GM12878 (cell line): ENCODE results near the gene PCDHB9. TPM values are rescaled to one million over a fixed set of nuclear protein-coding genes. Genes with fewer than 3 reads are reported as not detected.
"Not testable (repeated sequence)": the region's sequence is repeated elsewhere in the genome, so short reads cannot be mapped to it uniquely, and the experiment has no call there.

Experiments used
- ATAC-seq: fragments of 200-7000 bp; cut with Tn5 transposase; 3 replicates; pipeline ENCODE4 v1.9.1; 2020; ENCODE audit warnings: mild to moderate bottlenecking, moderate library complexity
- BruUV-seq: library from RNA; stranded (reverse); fragments of 400-500 nt; replicated peaks from 2 replicates; lab custom pipeline; 2021; lab: Mats Ljungman, UMichigan
- CTCF ChIA-PET: fragments of 300-600 bp; sonication (Branson Sonifier 250); formaldehyde crosslinking; extraction: SDS; loops from one replicate; lab custom pipeline; 2021; ENCODE audit warnings: inconsistent platforms; lab: Yijun Ruan, JAX
- POLR2A ChIA-PET: fragments of 350-600 bp; formaldehyde crosslinking; extraction: SDS; loops from one replicate; lab custom pipeline; 2021; ENCODE audit warnings: inconsistent platforms; lab: Charles Lee
- RAD21 ChIA-PET: fragments of 300-600 bp; sonication (Branson Sonifier 250); formaldehyde crosslinking; loops from one replicate; lab custom pipeline; 2023; ENCODE audit warnings: antibody characterized with exemption; ENCODE audit not compliant: unreplicated experiment; lab: Charles Lee
- SMC1A ChIA-PET: fragments of 300-600 bp; sonication (Branson Sonifier 250); formaldehyde crosslinking; loops from one replicate; lab custom pipeline; 2023; ENCODE audit not compliant: unreplicated experiment, uncharacterized antibody; lab: Charles Lee
- DNase-seq: peaks from one replicate; pipeline ENCODE4 v3.0.0-alpha.2; 2011; ENCODE audit warnings: low read depth, low spot score
- FAIRE-seq: peaks from 3 replicates; lab custom pipeline; 2011; peaks lifted over from hg19 to GRCh38; lab: Jason Lieb, UNC
- H2AFZ ChIP-seq: 2 replicates; pipeline ENCODE4 v1.6.0; 2011; ENCODE audit warnings: low read depth, low read length, control low read depth; ENCODE audit not compliant: control insufficient read depth
- H3K27ac ChIP-seq: 2 replicates; pipeline ENCODE4 v1.5.1; 2011; ENCODE audit warnings: control low read depth; ENCODE audit not compliant: control insufficient read depth, insufficient read depth
- H3K27me3 ChIP-seq, 2 experiments: replicated peaks in 1 of 2; 2 replicates each; pipeline versions ENCODE4 v1.6.0 to v1.6.1; 2011; ENCODE audit warnings: low read length in 1 of 2; ENCODE audit not compliant: control insufficient read depth in 2 of 2, insufficient read depth in 2 of 2
- H3K36me3 ChIP-seq, 2 experiments: 2 replicates each; pipeline ENCODE4 v1.5.1; 2011; ENCODE audit warnings: low read length in 1 of 2; ENCODE audit not compliant: control insufficient read depth in 2 of 2, insufficient read depth in 2 of 2
- H3K4me1 ChIP-seq: 2 replicates; pipeline ENCODE4 v1.6.1; 2011; ENCODE audit warnings: mild to moderate bottlenecking, low read length, moderate library complexity, mixed read lengths; ENCODE audit not compliant: control insufficient read depth, insufficient read depth
- H3K4me2 ChIP-seq: 2 replicates; pipeline ENCODE4 v1.6.0; 2011; ENCODE audit warnings: control low read depth; ENCODE audit not compliant: control insufficient read depth, insufficient read depth
- H3K4me3 ChIP-seq: fragments of 200-600 bp; sonication (generic); 2 replicates; pipeline ENCODE4 v1.5.1; 2016
- H3K79me2 ChIP-seq: 2 replicates; pipeline ENCODE4 v1.6.0; 2011; ENCODE audit warnings: low read length; ENCODE audit not compliant: control insufficient read depth, insufficient read depth
- H3K9ac ChIP-seq: 2 replicates; pipeline ENCODE4 v1.8.0; 2011; ENCODE audit warnings: low read length, control low read depth, mixed read lengths; ENCODE audit not compliant: control insufficient read depth, insufficient read depth
- H3K9me3 ChIP-seq: replicated peaks from 3 replicates; pipeline ENCODE4 v1.5.1; 2011; ENCODE audit warnings: mild to moderate bottlenecking, low read length; ENCODE audit not compliant: control insufficient read depth, insufficient read depth
- H4K20me1 ChIP-seq: 2 replicates; pipeline ENCODE4 v1.6.0; 2011; ENCODE audit not compliant: control insufficient read depth, insufficient read depth
- CTCF ChIP-seq, 3 experiments: IDR thresholded peaks in 2 of 3; conservative IDR thresholded peaks in 1 of 3; 2 replicates each; pipeline ENCODE4 v1.5.1; 2011; ENCODE audit warnings: low read depth in 3 of 3, low read length in 3 of 3, mild to moderate bottlenecking in 3 of 3, control low read depth in 2 of 3, moderate library complexity in 2 of 3, inconsistent platforms in 1 of 3, mixed read lengths in 1 of 3; ENCODE audit not compliant: control insufficient read depth in 2 of 3, insufficient read depth in 1 of 3; ENCODE audit errors: extremely low read depth in 1 of 3
- RAD21 ChIP-seq: IDR thresholded peaks from 2 replicates; pipeline ENCODE4 v1.6.1; 2011; ENCODE audit warnings: mild to moderate bottlenecking, low read depth, low read length, moderate library complexity; ENCODE audit not compliant: insufficient read depth
- WGBS: methylation state at CpG from one replicate; pipeline ENCODE4 v1.1.6; 2016; ENCODE audit warnings: low lambda C conversion rate; ENCODE audit not compliant: insufficient replicate concordance, insufficient coverage; ENCODE audit errors: missing lambda C conversion rate; 5-methylcytosine and 5-hydroxymethylcytosine counted together
- in situ Hi-C: fragments of 300-500 bp; cut with MboI; formaldehyde crosslinking; loops from 9 replicates; pipeline ENCODE4 v1.14.3; 2018; ENCODE audit warnings: mixed read lengths
- intact Hi-C: fragments of 100-400 bp; cut with micrococcal nuclease; formaldehyde crosslinking; loops from one replicate; pipeline ENCODE4 v1.14.2; 2022; ENCODE audit not compliant: unreplicated experiment
- polyA plus RNA-seq, 11 experiments: library from polyadenylated mRNA; depleted of rRNA in 4 of 11; unstranded in 6 of 11; stranded (reverse) in 5 of 11; fragments of >200 nt; fragmentation: Nextera tagmentation in 4 of 11; fragmentation: Illumina TruSeq in 1 of 11; extraction: Ambion mirVana in 4 of 11; extraction: Trizol in 1 of 11; gene quantifications; 1 replicate in 1 of 11; 2 replicates in 10 of 11; pipeline versions ENCODE4 v1.2.1 to v1.2.3, GENCODE V29; 2011 to 2016; ENCODE audit warnings: inconsistent platforms in 2 of 11, missing spikeins in 2 of 11, low read depth in 1 of 11
- total RNA-seq, 4 experiments: library from RNA; depleted of rRNA in 3 of 4; stranded (reverse); fragments of >200 nt in 3 of 4; fragmentation: Illumina TruSeq in 1 of 4; extraction: Trizol in 1 of 4; gene quantifications; 2 replicates each; pipeline versions ENCODE4 v1.2.1 to v1.2.3, GENCODE V29; 2013 to 2021

Gene PCDHB9
- total and polyA plus RNA-seq, 10 of the 15 experiments (the other 5 are each of a cell fraction or from before 2014, with no cell fraction given): 0.01 to 0.45 (median 0.13) TPM; not detected in 4

GRCh38 chr5:141210849-141211248, 23.9 kb downstream of the PCDHB9 start:
- RAD21 ChIA-PET, H3K79me2 ChIP-seq, ATAC-seq, POLR2A ChIA-PET, intact Hi-C loops, H3K27ac ChIP-seq, BruUV-seq, H3K4me2 ChIP-seq, FAIRE-seq, H3K9ac ChIP-seq, H4K20me1 ChIP-seq, H3K4me3 ChIP-seq, H2AFZ ChIP-seq, H3K9me3 ChIP-seq, H3K36me3 ChIP-seq, CTCF ChIA-PET, H3K4me1 ChIP-seq, H3K27me3 ChIP-seq, SMC1A ChIA-PET, DNase-seq: not testable (repeated sequence)
- WGBS: 71% methylated on average over 19 of the region's 27 CpGs
- in situ Hi-C loops: loop anchor here (5.0 to 25.0 kb wide), 2 partner anchors 34 to 351 kb away; partner anchors contain the start of gene PCDHB8

DNA sequence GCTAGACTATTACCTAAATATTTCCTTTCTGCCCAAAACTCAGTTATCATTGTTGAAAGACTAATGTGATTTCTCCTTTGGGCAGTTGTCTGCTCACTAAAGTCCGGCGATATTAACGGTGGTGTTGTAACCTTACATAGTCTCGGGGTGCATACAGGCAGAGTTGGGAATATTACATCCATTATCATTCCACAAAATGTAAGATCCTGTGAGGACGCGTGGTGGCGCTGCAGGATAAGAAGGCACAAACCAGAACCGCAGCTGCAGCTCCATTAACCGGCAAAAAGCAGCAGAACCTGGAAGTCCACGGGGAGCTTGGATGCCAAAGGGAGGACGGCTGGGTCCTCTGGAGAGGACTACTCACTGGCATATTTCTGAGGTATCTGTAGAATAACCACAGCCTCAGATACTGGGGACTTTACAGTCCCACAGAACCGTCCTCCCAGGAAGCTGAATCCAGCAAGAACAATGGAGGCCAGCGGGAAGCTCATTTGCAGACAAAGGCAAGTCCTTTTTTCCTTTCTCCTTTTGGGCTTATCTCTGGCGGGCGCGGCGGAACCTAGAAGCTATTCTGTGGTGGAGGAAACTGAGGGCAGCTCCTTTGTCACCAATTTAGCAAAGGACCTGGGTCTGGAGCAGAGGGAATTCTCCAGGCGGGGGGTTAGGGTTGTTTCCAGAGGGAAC, 26.8 kb downstream of the PCDHB9 start, which contains the start of gene PCDHB13:
Gene PCDHB13, plus strand, starts transcription at position 264 of the 684 bp plus-strand sequence. Its CDS starts 205 bp downstream, at position 469.
- FAIRE-seq, H3K27me3 ChIP-seq, H3K27ac ChIP-seq, H3K4me1 ChIP-seq, H3K36me3 ChIP-seq, RAD21 ChIA-PET, H3K79me2 ChIP-seq, H3K4me2 ChIP-seq, POLR2A ChIA-PET, intact Hi-C loops, H3K4me3 ChIP-seq, H2AFZ ChIP-seq, H3K9ac ChIP-seq, ATAC-seq, H4K20me1 ChIP-seq, BruUV-seq, SMC1A ChIA-PET, DNase-seq, H3K9me3 ChIP-seq: not testable (repeated sequence)
- TF ChIP-seq CTCF (IDR thresholded peaks at IDR 0.05 in 2 of 3, conservative IDR thresholded peaks at IDR 0.05 in 1 of 3; ENCODE audit: control insufficient read depth in 2 of 3, extremely low read depth in 1 of 3, insufficient read depth in 1 of 3, low read depth in 3 of 3, low read length in 3 of 3): peak in 1 of 3 experiments; percentile 14; a peak in 1 of 6 replicates
- TF ChIP-seq RAD21: peak; percentile 21; the same call in 1 of the 2 replicates
- WGBS: 23% methylated on average over 13 of the region's 18 CpGs
- in situ Hi-C loops: loop anchor here (5.0 to 25.0 kb wide), 2 partner anchors 36 to 349 kb away; partner anchors contain the start of gene PCDHB8
- CTCF ChIA-PET: interaction anchor here (0.8 to 1.5 kb wide), 2 partner anchors 12 to 106 kb away, joined by 3 read pairs; partner anchors contain the start of gene TAF7

GRCh38 chr5:141214583-141214982, 27.6 kb downstream of the PCDHB9 start:
- H2AFZ ChIP-seq, H3K27ac ChIP-seq, DNase-seq, H3K4me1 ChIP-seq, H3K27me3 ChIP-seq, CTCF ChIA-PET, H3K36me3 ChIP-seq, H3K9me3 ChIP-seq, H3K4me3 ChIP-seq, H3K9ac ChIP-seq, H3K79me2 ChIP-seq, H3K4me2 ChIP-seq, H4K20me1 ChIP-seq, RAD21 ChIA-PET, FAIRE-seq, SMC1A ChIA-PET, POLR2A ChIA-PET, BruUV-seq, intact Hi-C loops, ATAC-seq: not testable (repeated sequence)
- in situ Hi-C loops: loop anchor here (5.0 to 25.0 kb wide), 2 partner anchors 37 to 348 kb away; partner anchors contain the start of gene PCDHB8
- 64% methylated on average over 12 of the region's 12 CpGs for WGBS
